ENCODE measurements around the gene PUM2.

Gene PUM2

DNA sequence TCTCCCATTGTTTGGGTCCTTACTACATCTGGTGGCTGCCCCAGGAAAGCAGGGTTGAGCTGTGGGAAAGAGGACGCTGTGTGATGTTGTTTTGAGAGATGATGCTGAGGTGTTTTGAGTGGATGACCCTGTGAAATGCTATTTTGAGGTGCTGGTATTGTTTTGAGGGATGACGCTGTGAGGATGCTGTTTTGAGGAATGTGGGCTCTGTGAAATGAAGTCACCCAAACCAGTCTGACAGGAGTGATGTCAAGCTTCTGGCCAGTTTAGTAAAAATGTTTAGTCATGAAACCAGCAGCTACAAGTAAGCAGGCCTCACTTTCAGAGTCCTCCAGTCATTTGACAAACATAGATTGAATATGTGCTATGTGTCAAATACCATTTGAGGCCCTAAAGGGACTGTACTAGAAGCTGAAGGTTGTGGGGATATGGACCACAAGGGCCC, 16.1 kb upstream of the PUM2 start:
- TF ChIP-seq POLR2AphosphoS5 (IDR thresholded peaks at IDR 0.05; ENCODE audit: low read depth, low read length) (no peak), TAF1 (IDR thresholded peaks at IDR 0.05; ENCODE audit: borderline replicate concordance, low read depth, low read length) (no peak), POLR2A (IDR thresholded peaks at IDR 0.05; ENCODE audit: low read depth, low read length) (no peak)
- FAIRE-seq (no peak), DNase-seq (ENCODE audit: insufficient read length) (no peak)

DNA sequence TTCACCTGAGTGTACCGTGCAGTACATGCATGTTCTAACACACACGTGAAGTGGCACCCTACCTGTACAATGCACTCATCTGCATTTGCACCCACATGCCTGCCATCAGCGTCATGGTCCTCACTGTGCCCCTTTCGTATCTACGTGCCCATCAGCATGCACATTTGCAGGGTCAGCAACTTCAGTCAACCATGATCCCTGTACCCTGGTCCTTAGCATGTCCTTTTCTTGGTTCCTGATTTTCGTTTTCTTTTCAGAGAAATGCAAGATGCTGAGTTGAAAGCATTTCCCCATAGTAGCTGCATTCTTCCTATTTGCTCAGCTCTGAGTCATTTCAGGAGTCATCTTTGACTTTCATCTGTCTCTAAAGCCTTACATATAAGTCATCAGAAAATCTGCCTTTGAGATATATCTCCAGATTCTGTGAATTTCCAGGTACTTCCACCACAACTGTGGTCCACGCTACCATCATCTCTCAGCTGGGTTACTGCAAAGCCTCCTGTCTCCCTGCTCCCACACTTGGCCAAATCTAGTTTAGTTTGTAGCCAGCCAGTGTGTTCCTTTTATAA, 14.7 kb upstream of the PUM2 start:
- DNase-seq (ENCODE audit: insufficient read length) (peak; percentile 44), FAIRE-seq (peak; percentile 97)
- no peak for TF ChIP-seq TAF1 (IDR thresholded peaks at IDR 0.05; ENCODE audit: borderline replicate concordance, low read depth, low read length)
- no peak for TF ChIP-seq POLR2A (IDR thresholded peaks at IDR 0.05; ENCODE audit: low read depth, low read length)

DNA sequence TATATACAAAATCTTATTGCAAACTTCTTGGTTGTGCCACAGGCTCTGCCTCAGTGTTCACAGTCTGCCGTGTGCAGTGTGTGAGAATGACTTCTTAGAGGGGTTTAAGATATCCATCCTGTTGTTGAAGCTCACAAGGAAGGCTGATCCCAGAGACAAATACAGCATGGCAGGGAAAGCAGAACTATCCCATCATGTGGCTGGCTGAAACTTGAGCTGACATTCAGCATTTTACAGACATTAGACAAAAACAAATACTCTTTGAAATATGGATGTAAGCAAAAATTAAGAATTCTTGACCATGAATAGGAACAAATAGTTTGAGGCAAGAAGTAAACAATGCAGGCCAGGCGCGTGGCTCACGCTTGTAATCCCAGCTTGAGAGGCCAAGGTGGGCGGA, 12.9 kb upstream of the PUM2 start:
- FAIRE-seq (no peak), DNase-seq (ENCODE audit: insufficient read length) (no peak)
- TF ChIP-seq POLR2A (IDR thresholded peaks at IDR 0.05; ENCODE audit: low read depth, low read length) (no peak), POLR2AphosphoS5 (IDR thresholded peaks at IDR 0.05; ENCODE audit: low read depth, low read length) (no peak), TAF1 (IDR thresholded peaks at IDR 0.05; ENCODE audit: borderline replicate concordance, low read depth, low read length) (no peak)

DNA sequence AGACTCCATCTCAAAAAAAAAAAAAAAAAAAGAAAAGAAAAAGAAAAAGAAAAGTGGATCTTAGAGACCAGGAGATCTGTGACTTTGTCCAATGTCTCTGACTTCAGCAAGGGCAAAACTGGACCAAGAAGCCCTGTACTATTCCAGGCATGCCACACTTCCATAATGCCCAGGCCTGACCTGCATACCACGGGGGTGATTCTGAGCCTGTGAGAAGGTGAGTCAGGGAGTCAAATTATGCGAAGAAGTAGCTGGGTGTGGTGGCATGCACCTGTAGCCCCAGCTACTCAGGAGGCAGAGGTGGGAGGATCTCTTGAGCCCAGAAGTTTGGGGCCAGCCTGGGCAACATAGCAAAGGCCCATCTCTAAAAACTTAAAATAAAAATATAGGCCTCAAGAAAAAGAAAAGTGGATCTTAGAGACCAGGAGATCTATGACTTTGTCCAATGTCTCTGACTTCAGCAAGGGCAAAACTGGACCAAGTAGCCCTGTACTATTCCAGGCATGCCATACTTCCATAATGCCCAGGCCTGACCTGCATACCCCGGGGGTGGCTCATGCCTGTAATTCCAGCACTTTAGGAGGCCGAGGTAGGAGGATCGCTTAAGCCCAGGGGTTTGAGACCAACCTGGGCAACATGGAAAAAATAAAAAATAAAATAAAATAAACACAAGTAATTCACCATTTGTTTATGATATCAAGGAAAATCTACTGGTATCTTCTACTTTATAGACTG, 12.2 kb upstream of the PUM2 start:
- TF ChIP-seq POLR2AphosphoS5 (IDR thresholded peaks at IDR 0.05; ENCODE audit: low read depth, low read length) (no peak), TAF1 (IDR thresholded peaks at IDR 0.05; ENCODE audit: borderline replicate concordance, low read depth, low read length) (no peak), POLR2A (IDR thresholded peaks at IDR 0.05; ENCODE audit: low read depth, low read length) (no peak)
- DNase-seq (ENCODE audit: insufficient read length) = no peak

DNA sequence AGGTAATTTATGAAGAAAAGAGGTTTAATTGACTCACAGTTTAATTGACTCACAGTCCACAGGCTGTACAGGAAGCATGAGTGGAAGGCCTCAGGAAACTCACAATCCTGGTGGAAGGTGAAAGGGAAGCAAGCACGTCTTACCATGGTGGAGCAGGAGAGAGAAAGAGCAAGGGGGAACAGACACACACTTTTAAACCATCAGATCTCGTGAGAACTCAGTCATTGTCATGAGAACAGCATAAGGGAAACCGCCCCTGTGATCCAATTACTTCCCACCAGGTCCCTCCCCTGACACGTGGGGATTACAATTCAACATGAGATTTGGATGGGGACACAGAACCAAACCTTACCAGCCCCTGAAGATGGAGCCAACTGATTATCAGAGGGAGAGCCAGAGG, 11.2 kb upstream of the PUM2 start:
- no peak for DNase-seq (ENCODE audit: insufficient read length)
- TF ChIP-seq TAF1 (IDR thresholded peaks at IDR 0.05; ENCODE audit: borderline replicate concordance, low read depth, low read length) (no peak), POLR2A (IDR thresholded peaks at IDR 0.05; ENCODE audit: low read depth, low read length) (no peak), POLR2AphosphoS5 (IDR thresholded peaks at IDR 0.05; ENCODE audit: low read depth, low read length) (no peak)
- no peak for FAIRE-seq

More for the DNA sequence above, 12.2 kb upstream of the PUM2 start:
- no peak for FAIRE-seq

DNA sequence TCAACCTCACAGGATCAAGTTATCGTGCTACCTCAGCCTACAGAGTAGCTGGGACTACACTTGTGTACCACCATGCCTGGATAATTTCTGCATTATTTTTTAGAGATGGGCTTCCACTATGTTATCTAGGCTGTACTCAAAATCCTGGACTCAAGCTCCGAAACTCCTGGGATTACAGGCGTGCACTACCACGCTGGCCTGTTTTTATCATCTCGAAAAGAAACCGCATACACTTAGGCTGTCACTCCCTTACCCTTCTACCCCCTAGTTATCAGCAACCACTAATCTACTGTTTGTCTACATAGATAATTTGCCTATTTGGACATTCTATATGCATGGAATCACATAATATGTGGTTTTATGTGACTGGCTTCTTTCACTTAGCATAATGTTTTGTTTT, 8.5 kb upstream of the PUM2 start:
- TF ChIP-seq POLR2AphosphoS5 (IDR thresholded peaks at IDR 0.05; ENCODE audit: low read depth, low read length) (no peak), TAF1 (IDR thresholded peaks at IDR 0.05; ENCODE audit: borderline replicate concordance, low read depth, low read length) (no peak), POLR2A (IDR thresholded peaks at IDR 0.05; ENCODE audit: low read depth, low read length) (no peak)
- no peak for FAIRE-seq
- no peak for DNase-seq (ENCODE audit: insufficient read length)

DNA sequence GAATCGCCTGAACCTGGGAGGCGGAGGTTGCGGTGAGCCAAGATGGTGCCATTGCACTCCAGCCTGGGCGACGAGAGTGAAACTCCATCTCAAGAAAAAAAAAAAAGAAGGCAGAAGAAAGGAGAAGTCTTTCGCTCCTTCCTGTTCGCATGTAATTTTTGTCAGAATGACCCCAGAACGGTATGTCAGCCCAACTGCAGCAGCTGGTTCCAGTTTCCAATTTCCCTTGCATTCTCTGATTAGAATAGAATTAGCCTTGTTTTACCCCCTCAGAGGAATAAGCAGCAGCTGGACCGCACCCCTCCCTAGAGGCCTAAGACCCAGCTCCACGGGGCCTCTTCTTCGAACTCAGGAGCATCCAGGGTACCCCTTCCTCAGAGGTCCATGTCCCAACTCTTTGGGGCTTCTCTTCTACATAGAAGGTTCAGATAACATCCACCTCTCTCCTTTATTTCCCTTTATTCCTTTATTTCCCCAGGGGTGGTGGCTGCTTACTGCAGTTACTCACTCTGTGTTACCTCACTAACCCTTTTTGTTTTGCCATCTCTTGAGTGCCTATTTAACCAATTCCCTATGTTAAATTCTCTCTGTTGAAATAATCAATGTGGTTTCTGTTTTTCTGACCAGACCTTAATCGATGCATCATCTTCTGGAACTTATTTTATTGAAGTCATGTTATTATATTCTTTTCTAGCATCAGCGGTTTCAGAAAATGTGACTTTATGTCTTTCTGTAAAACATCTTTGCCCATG, 7.2 kb upstream of the PUM2 start:
- no peak for DNase-seq (ENCODE audit: insufficient read length)
- TF ChIP-seq TAF1 (IDR thresholded peaks at IDR 0.05; ENCODE audit: borderline replicate concordance, low read depth, low read length) = no peak
- no peak for FAIRE-seq

DNA sequence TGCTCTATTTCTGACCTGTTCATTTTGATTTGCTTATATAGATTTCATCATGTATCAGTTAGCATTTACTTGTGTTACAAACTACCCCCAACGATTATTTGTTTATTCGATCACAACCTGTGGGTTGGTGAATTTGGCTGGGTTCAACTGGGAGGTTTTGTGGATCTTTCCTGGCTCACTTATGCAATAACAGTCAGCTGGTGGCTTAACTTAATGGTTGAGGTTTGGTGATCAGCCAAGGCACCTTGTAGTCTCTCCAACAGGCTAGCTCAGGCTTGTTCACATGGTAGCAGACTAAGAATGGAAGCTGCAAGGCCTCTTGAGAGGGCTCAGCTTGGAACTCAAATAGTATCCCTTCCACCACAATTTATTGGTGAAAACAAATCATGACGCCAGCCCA, 5.4 kb upstream of the PUM2 start:
- TF ChIP-seq POLR2A (IDR thresholded peaks at IDR 0.05; ENCODE audit: low read depth, low read length) (no peak), TAF1 (IDR thresholded peaks at IDR 0.05; ENCODE audit: borderline replicate concordance, low read depth, low read length) (no peak), POLR2AphosphoS5 (IDR thresholded peaks at IDR 0.05; ENCODE audit: low read depth, low read length) (no peak)
- DNase-seq (ENCODE audit: insufficient read length) = no peak
- FAIRE-seq = no peak

DNA sequence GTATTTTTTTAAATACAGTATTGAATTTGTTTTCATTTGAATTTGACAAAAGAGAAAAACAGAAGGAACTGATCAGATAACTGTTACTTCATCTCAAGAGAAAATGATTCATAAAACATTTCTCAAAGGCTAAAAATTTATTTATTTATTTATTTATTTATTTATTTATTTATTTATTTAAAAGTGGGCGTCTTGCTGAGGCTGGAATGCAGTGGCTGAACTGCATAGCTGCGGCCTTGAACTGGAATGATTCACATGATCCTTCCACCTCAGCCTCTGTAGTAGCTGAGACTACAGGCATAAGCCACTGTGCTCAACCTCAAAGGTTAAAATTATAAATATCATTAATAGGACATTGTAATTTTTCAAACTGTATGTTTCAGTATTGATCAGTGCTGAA, 4.5 kb upstream of the PUM2 start:
- DNase-seq (ENCODE audit: insufficient read length) = no peak
- FAIRE-seq = no peak
- no peak for TF ChIP-seq TAF1 (IDR thresholded peaks at IDR 0.05; ENCODE audit: borderline replicate concordance, low read depth, low read length)
- no peak for TF ChIP-seq POLR2AphosphoS5 (IDR thresholded peaks at IDR 0.05; ENCODE audit: low read depth, low read length)
- TF ChIP-seq POLR2A (IDR thresholded peaks at IDR 0.05; ENCODE audit: low read depth, low read length) = no peak

DNA sequence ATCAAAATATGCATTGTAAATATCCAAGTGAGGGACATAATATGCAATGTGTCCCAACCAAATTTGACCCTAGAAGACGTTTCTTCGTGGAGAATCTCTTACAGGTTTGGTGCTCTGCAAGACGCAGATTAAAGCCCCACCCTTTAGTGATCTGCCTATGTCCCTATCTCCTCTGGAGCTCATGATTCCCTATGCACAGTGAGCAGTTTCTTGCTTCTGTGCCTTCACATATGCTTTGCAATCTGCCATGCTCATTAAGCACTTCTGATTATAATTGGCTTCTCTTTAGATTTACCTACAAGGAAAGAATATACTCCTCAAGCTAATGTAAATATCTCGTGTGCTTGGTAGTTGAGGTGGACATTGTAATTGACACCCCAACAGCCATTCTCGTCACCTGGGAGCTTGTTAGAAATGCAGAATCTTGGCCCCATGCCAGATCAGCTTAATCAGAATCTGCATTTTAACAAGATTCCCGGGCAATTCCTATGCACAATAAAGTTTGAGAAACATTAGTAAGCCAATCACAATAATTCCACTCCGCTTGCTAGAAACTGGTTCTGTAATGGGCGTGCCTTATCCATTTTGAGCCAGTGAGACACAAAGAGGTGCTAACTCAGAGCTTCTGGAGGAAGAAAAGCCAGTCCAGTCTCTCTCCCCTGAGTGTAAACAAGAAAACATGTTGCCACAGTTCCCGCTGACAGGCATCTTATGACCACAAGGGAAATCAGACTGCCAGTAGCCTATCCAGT, 2.8 kb upstream of the PUM2 start:
- DNase-seq (ENCODE audit: insufficient read length) (no peak), FAIRE-seq (no peak)
- TF ChIP-seq POLR2AphosphoS5 (IDR thresholded peaks at IDR 0.05; ENCODE audit: low read depth, low read length) (no peak), POLR2A (IDR thresholded peaks at IDR 0.05; ENCODE audit: low read depth, low read length) (no peak), TAF1 (IDR thresholded peaks at IDR 0.05; ENCODE audit: borderline replicate concordance, low read depth, low read length) (no peak)

DNA sequence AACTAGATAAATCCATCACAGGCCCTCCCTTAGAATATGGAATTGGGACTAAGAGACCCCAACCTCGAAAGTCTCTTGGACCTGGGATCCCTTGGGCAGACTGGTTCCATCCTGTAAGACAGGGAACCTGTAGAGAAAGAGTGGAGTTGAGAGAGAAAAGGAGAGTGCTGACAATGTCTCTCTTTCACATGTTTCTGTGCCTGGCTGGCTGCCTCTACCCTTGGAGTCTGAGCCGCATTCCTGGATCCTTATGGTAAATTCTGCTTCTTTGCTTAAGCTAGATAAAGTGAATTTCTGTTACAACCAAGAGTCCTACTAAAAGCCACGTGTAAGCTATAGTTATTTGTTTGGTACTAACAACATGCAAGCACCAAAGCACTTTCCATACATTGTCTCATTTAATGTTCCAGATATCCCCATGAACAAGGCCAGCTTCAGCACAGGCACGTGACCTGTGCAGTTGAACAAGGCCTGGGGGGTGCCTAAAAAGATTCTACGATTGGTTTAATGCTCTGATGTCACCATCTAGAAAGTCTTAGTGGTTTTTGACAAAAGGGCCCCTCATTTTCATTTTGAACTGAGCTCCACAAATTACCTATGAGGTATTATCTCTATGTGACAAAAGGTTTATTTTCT, 2.1 kb upstream of the PUM2 start:
- TF ChIP-seq POLR2A (IDR thresholded peaks at IDR 0.05; ENCODE audit: low read depth, low read length) (no peak), TAF1 (IDR thresholded peaks at IDR 0.05; ENCODE audit: borderline replicate concordance, low read depth, low read length) (no peak), POLR2AphosphoS5 (IDR thresholded peaks at IDR 0.05; ENCODE audit: low read depth, low read length) (no peak)
- DNase-seq (ENCODE audit: insufficient read length) (no peak), FAIRE-seq (no peak)

Data from GM12892 (cell line).